KOPT-K1 (cell line): ENCODE results near the gene NAA15.
"Not testable (repeated sequence)": the region's sequence is repeated elsewhere in the genome, so short reads cannot be mapped to it uniquely, and the experiment has no call there.

Source experiments
- H3K27ac ChIP-seq: fragments of 200-600 bp; sonication (generic); 2 replicates; pipeline ENCODE4 v1.5.1; 2016; ENCODE audit warnings: antibody characterized with exemption, mild to moderate bottlenecking, low read depth, low read length; ENCODE audit not compliant: poor library complexity, severe bottlenecking
- H3K36me3 ChIP-seq: fragments of 200-600 bp; sonication (generic); 2 replicates; pipeline ENCODE4 v1.5.1; 2017; ENCODE audit warnings: antibody characterized with exemption, mild to moderate bottlenecking, low read length, moderate library complexity; ENCODE audit not compliant: insufficient read depth
- H3K9me3 ChIP-seq: fragments of 200-600 bp; sonication (generic); 2 replicates; pipeline ENCODE4 v1.5.1; 2017; ENCODE audit warnings: antibody characterized with exemption, low read length, mild to moderate bottlenecking; ENCODE audit not compliant: insufficient read depth, poor library complexity, severe bottlenecking

Gene NAA15

DNA sequence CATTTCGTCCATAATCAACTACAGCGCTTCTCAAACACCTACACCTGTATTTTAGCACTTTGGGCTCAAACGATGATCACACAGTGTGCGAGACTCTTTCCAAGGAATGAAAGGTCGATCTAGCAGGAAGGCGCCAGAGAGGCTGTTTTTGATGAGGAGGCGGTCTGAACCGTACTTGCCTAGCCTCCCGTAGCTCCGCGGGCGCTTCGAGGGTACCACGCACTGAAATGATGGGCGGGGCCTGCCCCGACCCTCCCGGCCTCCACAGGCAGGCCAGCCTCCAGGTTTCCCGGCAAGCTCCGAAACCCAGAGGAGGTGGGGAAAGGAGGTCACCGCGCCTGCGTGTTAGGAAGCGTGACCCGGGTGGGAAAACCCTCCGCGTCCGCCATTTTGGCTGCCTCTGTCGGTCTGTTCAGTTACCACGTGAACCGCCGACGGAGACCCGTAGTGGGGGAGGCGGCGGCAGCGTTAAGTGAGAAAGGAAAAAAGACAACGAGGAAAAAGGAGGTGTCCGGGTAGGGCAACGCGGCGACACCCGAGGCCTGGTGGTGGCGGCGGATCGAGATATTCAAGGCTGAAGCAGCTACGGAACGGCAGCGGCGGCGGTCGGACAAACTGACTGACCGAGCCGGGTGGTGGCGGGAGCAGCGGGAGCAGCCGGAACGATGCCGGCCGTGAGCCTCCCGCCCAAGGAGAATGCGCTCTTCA lies at the start of gene NAA15:
Gene NAA15 (plus strand): TSS at position 393 of the 708 bp plus-strand sequence. CDS start 273 bp downstream, at position 666.
- peaks cover 30% of the 10 kb centered on the region for H3K36me3 ChIP-seq
- peak within 1 kb of the TSS; percentile 86 for H3K27ac ChIP-seq
- peaks cover 7% of the 10 kb centered on the region for H3K9me3 ChIP-seq

- no peaks in the 10 kb centered on the region for H3K9me3 ChIP-seq
- no peak overlapping the region for H3K27ac ChIP-seq
Measured at GRCh38 chr4:139253046-139253445, 48.3 kb upstream of the NAA15 start.

GRCh38 chr4:139253713-139254112 lies 47.6 kb upstream of the NAA15 start:
- no peak overlapping the region for H3K27ac ChIP-seq
- no peaks in the 10 kb centered on the region for H3K9me3 ChIP-seq
- H3K36me3 ChIP-seq = no peaks in the 10 kb centered on the region

More at GRCh38 chr4:139253046-139253445, 48.3 kb upstream of the NAA15 start:
- H3K36me3 ChIP-seq = no peaks in the 10 kb centered on the region

DNA sequence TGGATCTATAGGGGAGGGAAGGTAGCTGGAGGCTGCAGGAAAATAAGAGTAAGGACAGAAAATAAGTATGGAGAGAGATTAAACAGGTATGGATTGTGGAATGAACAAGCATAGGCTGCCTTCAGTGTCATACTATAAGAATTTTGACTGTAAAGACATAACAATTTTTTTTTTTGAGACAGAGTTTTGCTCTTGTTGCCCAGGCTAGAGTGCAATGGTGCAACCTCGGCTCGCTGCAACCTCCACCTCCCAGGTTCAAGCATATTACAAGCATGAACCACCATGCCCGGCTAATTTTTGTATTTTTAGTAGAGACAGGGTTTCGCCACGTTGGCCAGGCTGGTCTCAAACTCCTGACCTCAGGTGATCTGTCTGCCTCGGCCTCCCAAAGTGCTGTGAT lies 45.7 kb upstream of the NAA15 start:
- H3K27ac ChIP-seq, H3K36me3 ChIP-seq, H3K9me3 ChIP-seq: not testable (repeated sequence)

DNA sequence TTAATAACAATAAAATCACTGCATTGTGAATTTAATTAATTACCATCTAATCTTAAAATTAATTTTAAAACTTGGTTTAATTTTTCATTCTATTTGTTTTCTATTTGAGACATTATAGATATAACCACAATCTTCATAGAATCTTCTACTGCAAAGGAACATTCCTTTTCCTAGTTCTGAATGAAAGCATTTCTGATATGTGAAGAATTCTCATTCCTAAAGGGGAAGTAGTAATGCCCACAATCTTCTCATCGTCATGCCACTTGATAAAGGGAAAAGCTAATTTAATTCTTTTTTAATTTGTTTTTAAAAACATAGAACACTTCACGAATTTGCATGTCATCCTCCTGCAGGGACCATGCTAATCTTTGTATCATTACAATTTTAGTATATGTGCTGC lies 45.0 kb upstream of the NAA15 start:
- H3K27ac ChIP-seq = no peak overlapping the region
- H3K36me3 ChIP-seq = no peaks in the 10 kb centered on the region
- H3K9me3 ChIP-seq = no peaks in the 10 kb centered on the region

DNA sequence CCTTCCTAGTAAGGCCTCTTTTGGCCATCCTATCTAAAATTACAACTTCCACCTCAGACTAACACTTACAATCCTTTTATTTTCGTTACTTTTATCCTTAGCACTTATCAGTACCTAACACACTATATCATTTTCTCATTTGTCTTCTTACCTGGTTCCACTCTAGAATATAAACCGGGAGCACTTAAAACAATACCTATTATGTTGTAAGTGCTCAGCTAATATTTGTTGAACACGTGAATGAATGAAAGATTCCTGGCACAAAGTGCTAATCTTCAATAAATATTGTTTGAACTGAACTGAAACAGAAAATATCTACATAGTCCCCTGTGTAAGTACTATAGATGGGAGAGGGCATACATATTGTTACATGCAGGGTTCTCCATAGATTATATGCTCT lies 35.7 kb upstream of the NAA15 start:
- peak overlapping the region; percentile 58 for H3K27ac ChIP-seq
- no peaks in the 10 kb centered on the region for H3K36me3 ChIP-seq
- H3K9me3 ChIP-seq = no peaks in the 10 kb centered on the region

- Histone ChIP-seq H3K9me3 (no peaks in the 10 kb centered on the region), H3K36me3 (no peaks in the 10 kb centered on the region), H3K27ac (peak overlapping the region; percentile 58)
Measured at GRCh38 chr4:139266208-139266582, 35.1 kb upstream of the NAA15 start.

DNA sequence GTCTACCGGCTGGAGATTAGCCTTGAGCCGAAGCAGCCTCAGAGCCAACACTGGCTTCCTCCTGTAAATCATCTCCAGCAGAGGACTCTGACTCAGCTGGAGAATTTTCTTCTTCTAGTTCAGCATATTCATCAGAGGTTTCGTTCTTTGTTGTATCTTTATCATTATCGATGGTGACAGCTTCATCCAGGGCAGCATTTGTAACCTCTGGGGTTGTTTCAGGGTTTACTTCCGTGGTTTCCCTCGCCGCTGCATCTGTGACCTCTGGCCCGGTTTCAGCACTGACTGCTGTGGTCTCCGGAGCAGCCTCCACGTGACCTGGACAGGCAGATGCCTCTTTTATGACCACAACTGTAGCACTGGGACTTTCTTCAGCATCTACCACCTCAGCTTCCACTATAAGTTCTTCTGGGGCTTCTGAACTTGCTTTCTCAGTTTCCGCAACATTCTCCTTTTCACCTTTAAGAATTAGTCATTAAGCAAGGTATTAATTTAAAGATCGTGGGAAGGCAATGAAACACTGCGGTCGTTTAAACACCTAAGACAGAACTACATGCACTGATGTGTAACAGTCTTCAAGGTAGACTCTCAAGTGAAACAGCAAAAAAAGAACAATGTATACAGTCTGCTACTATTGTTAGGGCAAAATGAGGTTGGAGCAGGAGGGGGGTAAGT lies 34.6 kb upstream of the NAA15 start:
- peak overlapping the region; percentile 58 for H3K27ac ChIP-seq
- no peaks in the 10 kb centered on the region for H3K9me3 ChIP-seq
- H3K36me3 ChIP-seq = no peaks in the 10 kb centered on the region

DNA sequence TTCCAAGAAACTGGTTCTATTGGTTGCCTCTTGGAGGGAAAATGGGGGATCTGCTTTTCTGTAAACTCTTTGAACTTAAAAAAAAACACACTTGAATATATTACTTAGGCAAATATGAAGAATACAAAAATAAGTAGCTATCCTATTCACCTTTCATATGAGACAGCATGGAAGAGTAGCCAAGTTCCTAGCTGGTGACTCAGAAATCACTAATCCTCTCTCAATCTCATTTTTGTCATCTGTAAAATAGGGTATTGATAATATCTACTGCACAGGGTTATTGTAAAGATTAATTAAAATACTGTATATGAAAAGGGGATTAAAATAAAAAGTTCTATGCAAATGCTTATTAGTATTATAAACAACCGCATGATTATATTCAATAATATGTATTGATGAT lies 34.0 kb upstream of the NAA15 start:
- no peaks in the 10 kb centered on the region for H3K36me3 ChIP-seq
- peak overlapping the region; percentile 58 for H3K27ac ChIP-seq
- H3K9me3 ChIP-seq = no peaks in the 10 kb centered on the region

- Histone ChIP-seq H3K36me3 (no peaks in the 10 kb centered on the region), H3K9me3 (no peaks in the 10 kb centered on the region), H3K27ac (no peak overlapping the region)
Measured at GRCh38 chr4:139273835-139274234, 27.5 kb upstream of the NAA15 start.

- Histone ChIP-seq H3K36me3 (no peaks in the 10 kb centered on the region), H3K9me3 (no peaks in the 10 kb centered on the region), H3K27ac (no peak overlapping the region)
Measured at GRCh38 chr4:139274790-139275189, 26.5 kb upstream of the NAA15 start.

DNA sequence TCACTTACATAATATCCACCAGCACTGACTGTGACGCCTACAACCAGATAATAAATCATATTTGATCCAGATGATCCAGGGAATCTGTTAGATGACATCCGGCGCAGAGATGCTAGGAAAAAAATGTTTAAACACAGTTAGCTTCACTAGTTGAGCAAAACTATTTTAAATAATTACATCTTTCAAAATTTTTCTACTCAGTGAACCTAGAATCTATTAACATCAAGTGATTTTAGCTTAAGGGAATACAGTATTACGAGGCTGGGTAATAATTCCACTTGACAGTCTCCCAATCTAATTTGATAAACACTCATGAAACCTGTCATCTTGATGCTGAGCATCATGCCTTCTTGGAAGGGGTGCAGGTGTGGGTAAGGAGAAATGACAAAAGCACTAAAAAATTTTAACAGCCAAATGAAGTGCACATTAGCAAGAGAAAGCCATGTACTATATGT lies 26.0 kb upstream of the NAA15 start:
- Histone ChIP-seq H3K27ac (no peak overlapping the region), H3K9me3 (no peaks in the 10 kb centered on the region), H3K36me3 (no peaks in the 10 kb centered on the region)

DNA sequence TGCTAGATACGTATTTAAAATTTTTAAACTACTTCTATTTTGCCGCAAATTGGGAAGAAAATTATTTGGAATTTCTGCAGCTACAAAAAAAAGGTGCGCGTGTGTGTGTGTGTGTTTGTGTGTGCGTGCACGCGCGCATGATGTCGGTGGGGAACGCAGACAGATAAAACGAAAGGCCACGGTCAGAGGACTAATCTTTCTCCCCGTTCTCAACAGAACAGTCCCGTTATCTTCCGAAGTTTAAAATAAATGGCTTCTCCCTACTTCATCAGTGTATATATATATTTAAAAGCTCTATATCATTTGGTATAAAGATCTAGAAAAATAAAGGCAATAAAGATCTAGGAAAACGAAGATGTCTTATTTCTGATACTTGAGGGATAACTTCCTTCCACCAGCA lies 22.8 kb upstream of the NAA15 start:
- Histone ChIP-seq H3K36me3 (no peaks in the 10 kb centered on the region), H3K27ac (no peak overlapping the region), H3K9me3 (no peaks in the 10 kb centered on the region)

DNA sequence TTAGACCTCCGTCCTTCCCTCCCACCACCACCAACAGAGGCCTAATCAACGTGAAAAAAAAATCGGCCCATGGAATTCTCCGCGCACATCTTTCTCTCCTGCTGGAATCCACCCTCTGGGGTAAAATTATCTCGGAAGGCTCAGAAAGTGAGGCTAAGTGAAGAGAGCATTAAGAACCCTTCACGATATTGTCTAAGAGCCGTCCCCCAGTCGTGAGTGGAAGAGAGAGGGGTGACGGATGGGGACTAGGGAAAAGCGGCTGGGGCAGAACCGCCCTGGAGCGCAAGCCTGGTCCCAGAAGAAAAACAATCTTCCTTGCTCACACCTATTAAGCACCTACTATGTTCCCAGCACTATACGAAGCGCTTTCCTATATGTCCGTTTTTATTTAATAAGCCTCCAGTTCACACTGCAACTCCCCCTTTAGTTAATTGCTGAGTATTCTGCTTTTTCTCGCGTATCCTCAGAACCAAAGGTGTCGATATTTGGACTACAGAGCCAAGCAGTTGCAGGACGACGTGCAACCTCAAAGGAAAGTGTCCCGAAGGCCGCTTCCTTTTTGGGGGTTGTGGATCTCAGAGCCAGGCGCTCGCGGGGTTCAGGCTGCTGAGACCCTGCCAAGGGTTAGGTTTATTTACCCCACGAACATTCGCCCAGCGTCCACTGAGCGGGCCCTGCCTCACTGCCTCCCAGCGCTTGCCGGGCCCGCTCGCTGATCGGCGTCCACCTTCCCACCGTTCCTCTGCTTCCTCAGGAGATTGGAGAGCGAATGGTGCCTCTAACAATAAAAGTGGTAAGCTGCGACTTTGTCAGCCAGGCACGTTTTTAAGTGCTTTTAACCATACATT lies 22.2 kb upstream of the NAA15 start:
- no peaks in the 10 kb centered on the region for H3K36me3 ChIP-seq
- H3K27ac ChIP-seq = no peak overlapping the region
- no peaks in the 10 kb centered on the region for H3K9me3 ChIP-seq
